Right cardiac atrium (tissue), 5 donors: ENCODE data around the gene C2CD4C. TPM values are rescaled to one million over a fixed set of nuclear protein-coding genes. Genes with fewer than 3 reads are reported as not detected.
"Not testable (repeated sequence)": the region's sequence is repeated elsewhere in the genome, so short reads cannot be mapped to it uniquely, and the experiment has no call there.

ENCODE experiments used
- ATAC-seq, 2 donors: fragments of 200-7000 bp; cut with Tn5 transposase; one replicate each; pipeline versions ENCODE4 v1.8.0 to v1.9.1; 2020; ENCODE audit warnings: moderate library complexity in 2 of 2, mild to moderate bottlenecking in 1 of 2
- DNase-seq, 3 donors: peaks; one replicate each; pipeline ENCODE4 v3.0.0-alpha.2; 2020
- H3K27ac ChIP-seq: one replicate; pipeline ENCODE4 v1.5.1; 2013; ENCODE audit warnings: mild to moderate bottlenecking, low read length, control low read depth, moderate library complexity
- H3K27me3 ChIP-seq: one replicate; pipeline ENCODE4 v1.6.1; 2013; ENCODE audit not compliant: control insufficient read depth, insufficient read depth
- H3K4me1 ChIP-seq: one replicate; pipeline ENCODE4 v1.6.1; 2013; ENCODE audit warnings: low read length; ENCODE audit not compliant: control insufficient read depth, insufficient read depth
- H3K4me3 ChIP-seq: one replicate; pipeline ENCODE4 v1.5.1; 2013; ENCODE audit warnings: low read length, control low read depth
- H3K9me3 ChIP-seq: one replicate; pipeline ENCODE4 v1.6.1; 2013; ENCODE audit warnings: low read length; ENCODE audit not compliant: control insufficient read depth
- WGBS: extraction: QIAGEN DNeasy Blood & Tissue Kit; methylation state at CpG from one replicate; pipeline ENCODE4 v1.1.7; 2013; 5-methylcytosine and 5-hydroxymethylcytosine counted together
- intact Hi-C, 4 donors: fragments of 100-400 bp; cut with DNase I; formaldehyde crosslinking; loops; one replicate each; pipeline versions ENCODE4 v1.11.0 to v1.14.0; 2022 to 2023
- polyA plus RNA-seq: library from polyadenylated mRNA; stranded (reverse); fragments of 200-250 nt; gene quantifications from one replicate; pipeline ENCODE4 v1.2.3, GENCODE V29; 2013
- total RNA-seq, 4 donors: library from RNA; stranded (reverse); fragmentation: NEBNext Ultra II Directional; extraction: Animal tissue kit (Norgen Biotek cat#: 25700); gene quantifications; one replicate each; pipeline ENCODE4 v1.2.1, GENCODE V29; 2021
- donor health status: healthy with polysubstance abuse.
- donor health status: DM: no; HTN: yes; CAD: no.
- donor health status: DM: no; HTN: no; CAD: no.
- donor health status: DM: no; HTN: yes; CAD: no; lungs with severe emphysema.
- donor health status: DM: yes; HTN: yes; CAD: no.

The C2CD4C gene
- total and polyA plus RNA-seq, 5 donors, result 0.35 to 1.2 (median 0.64) TPM

- Histone ChIP-seq H3K9me3 (no peaks in the 10 kb centered on the region), H3K4me3 (no peak overlapping the region), H3K27me3 (no peaks in the 10 kb centered on the region), H3K4me1 (no peaks in the 10 kb centered on the region), H3K27ac (no peak overlapping the region)
- WGBS, result 88% methylated on average over 21 of the region's 21 CpGs
- intact Hi-C loops, result no loop called here
- no peak for ATAC-seq
- DNase-seq, result no peak
Observed at GRCh38 chr19:387777-388176, 21.2 kb downstream of the C2CD4C start.

GRCh38 chr19:386632-387301 is 22.2 kb downstream of the C2CD4C start:
- H3K27me3 ChIP-seq, H3K4me3 ChIP-seq, DNase-seq, H3K9me3 ChIP-seq, intact Hi-C loops, H3K4me1 ChIP-seq, H3K27ac ChIP-seq, ATAC-seq: not testable (repeated sequence)
- 25% methylated on average over 6 of the region's 22 CpGs for WGBS

DNA sequence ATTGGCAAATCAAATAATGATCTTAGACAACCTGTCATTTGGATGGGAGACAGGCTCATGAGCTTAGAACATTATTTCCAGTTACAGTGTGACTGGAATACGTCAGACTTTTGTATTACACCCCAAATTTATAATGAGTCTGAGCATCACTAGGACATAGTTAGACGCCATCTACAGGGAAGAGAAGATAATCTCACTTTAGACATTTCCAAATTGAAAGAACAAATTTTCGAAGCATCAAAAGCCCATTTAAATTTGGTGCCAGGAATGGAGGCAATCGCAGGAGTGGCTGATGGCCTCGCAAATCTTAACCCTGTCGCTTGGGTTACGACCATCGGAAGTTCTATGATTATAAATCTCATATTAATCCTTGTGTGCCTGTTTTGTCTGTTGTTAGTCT is 22.8 kb downstream of the C2CD4C start:
- H3K9me3 ChIP-seq, DNase-seq, H3K4me1 ChIP-seq, ATAC-seq, intact Hi-C loops, H3K4me3 ChIP-seq, H3K27me3 ChIP-seq, H3K27ac ChIP-seq: not testable (repeated sequence)
- 54% methylated on average over 8 of the region's 8 CpGs for WGBS

DNA sequence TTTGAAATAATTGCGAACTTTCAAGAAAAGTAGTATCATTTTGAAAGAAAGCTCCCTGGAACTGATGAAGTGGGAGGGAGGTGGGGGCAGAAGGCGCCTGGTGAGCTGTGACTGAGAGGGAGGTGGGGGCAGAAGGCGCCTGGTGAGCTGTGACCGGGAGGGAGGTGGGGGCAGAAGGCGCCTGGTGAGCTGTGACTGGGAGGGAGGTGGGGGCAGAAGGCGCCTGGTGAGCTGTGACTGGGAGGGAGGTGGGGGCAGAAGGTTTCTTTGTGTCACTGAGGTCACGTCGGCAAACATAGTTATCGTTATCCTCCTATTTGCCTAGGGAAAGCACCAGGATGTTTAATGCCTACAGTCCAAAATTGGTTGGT is 24.2 kb downstream of the C2CD4C start:
- WGBS, result 61% methylated on average over 9 of the region's 9 CpGs
- Histone ChIP-seq H3K4me1 (no peaks in the 10 kb centered on the region), H3K27ac (no peak overlapping the region), H3K9me3 (no peaks in the 10 kb centered on the region), H3K27me3 (no peaks in the 10 kb centered on the region), H3K4me3 (no peak overlapping the region)
- DNase-seq (no peak), ATAC-seq (no peak)
- intact Hi-C loops, result no loop called here

DNA sequence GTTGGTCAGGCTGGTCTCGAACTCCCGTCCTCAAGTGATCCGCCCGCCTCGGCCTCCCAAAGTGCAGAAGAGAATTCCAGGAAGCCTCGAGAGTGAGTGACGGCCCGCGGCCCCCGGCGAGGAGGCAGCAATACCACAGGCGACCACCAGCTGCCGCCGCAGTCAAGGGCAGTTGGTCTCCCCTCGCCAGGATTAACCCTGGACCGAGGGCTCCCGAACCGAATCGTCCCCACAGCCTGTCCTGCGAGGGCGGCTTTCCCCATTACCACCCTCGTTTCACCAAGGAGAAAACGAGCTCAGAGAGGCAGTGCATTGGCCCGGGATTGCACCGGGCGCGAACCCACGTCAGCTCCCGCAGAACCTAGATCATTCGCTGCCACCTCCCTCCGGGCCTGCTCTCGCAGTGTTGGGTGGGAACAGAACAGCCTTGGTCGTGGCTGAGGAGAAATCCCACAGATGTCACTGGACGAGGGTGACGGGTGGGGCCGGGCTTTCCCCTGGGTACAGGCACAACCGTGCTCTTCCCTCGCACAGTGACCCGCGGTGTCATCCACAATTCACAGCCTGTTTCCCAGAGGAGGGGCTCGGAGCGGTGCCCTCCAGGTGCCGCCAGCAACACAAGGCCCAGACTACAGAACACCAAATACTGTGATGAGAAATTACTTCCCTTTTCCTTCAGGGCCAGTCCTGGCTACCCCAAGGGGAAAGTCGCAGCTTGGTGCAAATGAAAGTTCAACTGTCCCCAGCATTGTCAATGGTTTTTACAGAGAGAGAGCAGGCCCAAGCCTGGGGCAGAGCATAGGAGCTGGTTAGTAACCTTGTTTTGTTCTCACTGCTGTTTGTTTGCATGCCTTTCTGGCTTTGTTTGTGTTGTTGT is 24.8 kb downstream of the C2CD4C start:
- no peak overlapping the region for H3K27ac ChIP-seq
- H3K9me3 ChIP-seq, result no peaks in the 10 kb centered on the region
- no peaks in the 10 kb centered on the region for H3K4me1 ChIP-seq
- DNase-seq (peak in 2 of 3 donors; percentile 73 to 75), ATAC-seq (peak; percentile 76 to 90)
- intact Hi-C loops, result no loop called here
- 28% methylated on average over 44 of the region's 44 CpGs for WGBS
- no peaks in the 10 kb centered on the region for H3K27me3 ChIP-seq
- H3K4me3 ChIP-seq, result no peak overlapping the region

- 84% methylated on average over 19 of the region's 19 CpGs for WGBS
- Histone ChIP-seq H3K9me3 (no peaks in the 10 kb centered on the region), H3K4me1 (no peaks in the 10 kb centered on the region), H3K27me3 (no peaks in the 10 kb centered on the region), H3K27ac (no peak overlapping the region), H3K4me3 (no peak overlapping the region)
- no peak for DNase-seq
- intact Hi-C loops, result no loop called here
- no peak for ATAC-seq
Observed at GRCh38 chr19:383040-383439, 25.9 kb downstream of the C2CD4C start.

GRCh38 chr19:382578-382977 is 26.4 kb downstream of the C2CD4C start:
- H3K4me3 ChIP-seq, ATAC-seq, H3K4me1 ChIP-seq, DNase-seq, H3K9me3 ChIP-seq, H3K27me3 ChIP-seq, H3K27ac ChIP-seq, intact Hi-C loops: not testable (repeated sequence)
- 69% methylated on average over 8 of the region's 9 CpGs for WGBS

- H3K27me3 ChIP-seq, intact Hi-C loops, H3K9me3 ChIP-seq, ATAC-seq, DNase-seq, H3K27ac ChIP-seq, H3K4me3 ChIP-seq, H3K4me1 ChIP-seq: not testable (repeated sequence)
- 74% methylated on average over 11 of the region's 11 CpGs for WGBS
Observed at GRCh38 chr19:381901-382300, 27.0 kb downstream of the C2CD4C start.

GRCh38 chr19:380618-381219 is 28.2 kb downstream of the C2CD4C start:
- ATAC-seq, H3K9me3 ChIP-seq, DNase-seq, H3K27me3 ChIP-seq, H3K4me3 ChIP-seq, H3K27ac ChIP-seq, intact Hi-C loops, H3K4me1 ChIP-seq: not testable (repeated sequence)
- 67% methylated on average over 14 of the region's 17 CpGs for WGBS

- H3K9me3 ChIP-seq, result no peaks in the 10 kb centered on the region
- WGBS, result 91% methylated on average over 16 of the region's 16 CpGs
- no peak overlapping the region for H3K4me3 ChIP-seq
- no peak for DNase-seq
- intact Hi-C loops, result no loop called here
- no peak for ATAC-seq
- no peaks in the 10 kb centered on the region for H3K27me3 ChIP-seq
- no peak overlapping the region for H3K27ac ChIP-seq
- no peaks in the 10 kb centered on the region for H3K4me1 ChIP-seq
Observed at GRCh38 chr19:379796-380195, 29.2 kb downstream of the C2CD4C start.

- intact Hi-C loops, result no loop called here
- no peak for DNase-seq
- no peaks in the 10 kb centered on the region for H3K9me3 ChIP-seq
Observed at GRCh38 chr19:378706-379105, 30.2 kb downstream of the C2CD4C start.

More at GRCh38 chr19:378706-379105, 30.2 kb downstream of the C2CD4C start:
- H3K27ac ChIP-seq, result no peak overlapping the region
- no peaks in the 10 kb centered on the region for H3K4me1 ChIP-seq
- 87% methylated on average over 14 of the region's 14 CpGs for WGBS
- ATAC-seq, result no peak
- H3K4me3 ChIP-seq, result no peak overlapping the region
- no peaks in the 10 kb centered on the region for H3K27me3 ChIP-seq
